Prostate gland (tissue), 2 donors: ENCODE data around the gene GALNT7.

ENCODE experiments used
- POLR2AphosphoS5 ChIP-seq: sonication (generic); formaldehyde crosslinking; IDR thresholded peaks from one replicate; pipeline ENCODE4 v1.6.1; 2017; ENCODE audit warnings: antibody characterized with exemption
- TF ChIP-seq, protein P1 (sequence below), 4 experiments: fragments of 200-600 bp in 2 of 4; fragments of 450-650 bp in 2 of 4; sonication (generic) in 2 of 4; IDR thresholded peaks; 1 replicate in 3 of 4; 2 replicates in 1 of 4; pipeline ENCODE4 v1.5.1; 2016 to 2019; ENCODE audit warnings: antibody characterized with exemption in 4 of 4, mild to moderate bottlenecking in 2 of 4, moderate library complexity in 2 of 4

- TF ChIP-seq, protein P1, sequence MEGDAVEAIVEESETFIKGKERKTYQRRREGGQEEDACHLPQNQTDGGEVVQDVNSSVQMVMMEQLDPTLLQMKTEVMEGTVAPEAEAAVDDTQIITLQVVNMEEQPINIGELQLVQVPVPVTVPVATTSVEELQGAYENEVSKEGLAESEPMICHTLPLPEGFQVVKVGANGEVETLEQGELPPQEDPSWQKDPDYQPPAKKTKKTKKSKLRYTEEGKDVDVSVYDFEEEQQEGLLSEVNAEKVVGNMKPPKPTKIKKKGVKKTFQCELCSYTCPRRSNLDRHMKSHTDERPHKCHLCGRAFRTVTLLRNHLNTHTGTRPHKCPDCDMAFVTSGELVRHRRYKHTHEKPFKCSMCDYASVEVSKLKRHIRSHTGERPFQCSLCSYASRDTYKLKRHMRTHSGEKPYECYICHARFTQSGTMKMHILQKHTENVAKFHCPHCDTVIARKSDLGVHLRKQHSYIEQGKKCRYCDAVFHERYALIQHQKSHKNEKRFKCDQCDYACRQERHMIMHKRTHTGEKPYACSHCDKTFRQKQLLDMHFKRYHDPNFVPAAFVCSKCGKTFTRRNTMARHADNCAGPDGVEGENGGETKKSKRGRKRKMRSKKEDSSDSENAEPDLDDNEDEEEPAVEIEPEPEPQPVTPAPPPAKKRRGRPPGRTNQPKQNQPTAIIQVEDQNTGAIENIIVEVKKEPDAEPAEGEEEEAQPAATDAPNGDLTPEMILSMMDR (IDR thresholded peaks at IDR 0.05), result no peak
- no peak for TF ChIP-seq POLR2AphosphoS5
Observed at GRCh38 chr4:173333658-173334084, 165.1 kb downstream of the GALNT7 start.
